K562 (cell line): ENCODE measurements around the gene DSCAM. TPM values are rescaled to one million over a fixed set of nuclear protein-coding genes. Genes with fewer than 3 reads are reported as not detected.

ENCODE experiments used
- ATAC-seq: fragments of 200-7000 bp; cut with Tn5 transposase; 3 replicates; pipeline ENCODE4 v1.9.1; 2020; ENCODE audit warnings: moderate library complexity
- BruUV-seq: library from RNA; stranded (reverse); fragments of 400-500 nt; replicated peaks from 2 replicates; lab custom pipeline; 2021; lab: Mats Ljungman, UMichigan
- CTCF ChIA-PET: fragments of 300-600 bp; formaldehyde crosslinking; extraction: SDS; loops from one replicate; lab custom pipeline; 2021; ENCODE audit warnings: low intra/inter-chr PET ratio; lab: Yijun Ruan, JAX
- POLR2A ChIA-PET: fragments of 300-600, 350-650 bp; sonication (Branson Sonifier 250); formaldehyde crosslinking; extraction: SDS; loops from one replicate; lab custom pipeline; 2021; ENCODE audit warnings: antibody characterized with exemption, inconsistent platforms; lab: Yijun Ruan, JAX
- DNase-seq, 4 experiments: peaks; one replicate each; pipeline versions ENCODE4 v3.0.0 to v3.0.0-alpha.2; 2011 to 2018; ENCODE audit warnings: low spot score in 3 of 4, mixed read lengths in 3 of 4; ENCODE audit errors: extremely low read depth in 1 of 4
- FAIRE-seq: peaks from 2 replicates; lab custom pipeline; 2011; peaks lifted over from hg19 to GRCh38; lab: Jason Lieb, UNC
- H2AFZ ChIP-seq: 2 replicates; pipeline ENCODE4 v1.6.0; 2011; ENCODE audit warnings: low read depth, low read length, control low read depth, inconsistent platforms
- H3K27ac ChIP-seq: fragments of 200-600 bp; 3 replicates; pipeline ENCODE4 v1.8.0; 2011; ENCODE audit warnings: low read depth, mild to moderate bottlenecking, control low read depth, inconsistent platforms, low read length, moderate library complexity, mixed read lengths; ENCODE audit errors: extremely low read depth
- H3K27me3 ChIP-seq, 2 experiments: fragments of 300-600 bp in 1 of 2; 2 replicates in 1 of 2; 3 replicates in 1 of 2; pipeline versions ENCODE4 v1.6.0 to v1.8.0; 2011; ENCODE audit warnings: inconsistent platforms in 2 of 2, low read length in 2 of 2, mild to moderate bottlenecking in 1 of 2, mixed read lengths in 1 of 2, moderate library complexity in 1 of 2; ENCODE audit not compliant: control insufficient read depth in 2 of 2, insufficient read depth in 2 of 2
- H3K36me3 ChIP-seq: fragments of 300-600 bp; 3 replicates; pipeline ENCODE4 v1.8.0; 2011; ENCODE audit warnings: mild to moderate bottlenecking, low read length, inconsistent platforms; ENCODE audit not compliant: control insufficient read depth, insufficient read depth
- H3K4me1 ChIP-seq, 2 experiments: fragments of 200-600 bp in 1 of 2; replicated peaks in 1 of 2; 2 replicates in 1 of 2; 3 replicates in 1 of 2; pipeline versions ENCODE4 v1.5.1 to v1.8.0; 2011; ENCODE audit warnings: inconsistent platforms in 2 of 2, low read length in 2 of 2, mild to moderate bottlenecking in 1 of 2, mixed read lengths in 1 of 2, moderate library complexity in 1 of 2; ENCODE audit not compliant: control insufficient read depth in 2 of 2, insufficient read depth in 2 of 2
- H3K4me2 ChIP-seq: 2 replicates; pipeline ENCODE4 v1.6.1; 2011; ENCODE audit warnings: low read length, control low read depth, inconsistent platforms, mixed read lengths; ENCODE audit not compliant: insufficient read depth
- H3K4me3 ChIP-seq: fragments of 200-600 bp; sonication (generic), shearing (Covaris generic); 2 replicates; pipeline ENCODE4 v1.5.1; 2016; ENCODE audit warnings: control low read depth, inconsistent platforms
- H3K79me2 ChIP-seq: fragments of 200-600 bp; 3 replicates; pipeline ENCODE4 v1.8.0; 2011; ENCODE audit warnings: low read length, inconsistent platforms; ENCODE audit not compliant: control insufficient read depth, insufficient read depth
- H3K9ac ChIP-seq, 2 experiments: 2 replicates each; pipeline versions ENCODE4 v1.6.0 to v1.6.1; 2011; ENCODE audit warnings: low read depth in 2 of 2, low read length in 2 of 2, control low read depth in 1 of 2, inconsistent platforms in 1 of 2, mild to moderate bottlenecking in 1 of 2, mixed read lengths in 1 of 2; ENCODE audit not compliant: insufficient read depth in 1 of 2
- H3K9me1 ChIP-seq: one replicate; pipeline ENCODE4 v1.6.0; 2011; ENCODE audit warnings: inconsistent platforms, mild to moderate bottlenecking, low read length, moderate library complexity; ENCODE audit not compliant: control insufficient read depth, insufficient read depth
- H3K9me3 ChIP-seq: replicated peaks from 2 replicates; pipeline ENCODE4 v1.5.1; 2011; ENCODE audit warnings: low read depth, low read length, inconsistent platforms; ENCODE audit not compliant: control insufficient read depth, insufficient read depth
- H4K20me1 ChIP-seq: replicated peaks from 2 replicates; pipeline ENCODE4 v1.6.1; 2011; ENCODE audit warnings: low read length, inconsistent platforms, mixed read lengths; ENCODE audit not compliant: control insufficient read depth, insufficient read depth
- CTBP1 ChIP-seq: fragments of 450-650 bp; IDR thresholded peaks from 2 replicates; pipeline ENCODE4 v1.6.1; 2016; ENCODE audit warnings: borderline replicate concordance
- DNMT1 ChIP-seq: fragments of 450-650 bp; IDR thresholded peaks from 2 replicates; pipeline ENCODE4 v1.6.1; 2016; ENCODE audit warnings: antibody characterized with exemption, mild to moderate bottlenecking
- ERF ChIP-seq: fragments of 450-650 bp; formaldehyde crosslinking; IDR thresholded peaks from 2 replicates; pipeline ENCODE4 v1.4.0; 2020; ENCODE audit warnings: mild to moderate bottlenecking, mixed read lengths
- JUND ChIP-seq, 2 experiments: IDR thresholded peaks; 2 replicates in 1 of 2; 3 replicates in 1 of 2; pipeline ENCODE4 v1.6.1; 2011; ENCODE audit warnings: borderline replicate concordance in 2 of 2, low read depth in 2 of 2, low read length in 2 of 2, improper control_type of control experiment in 1 of 2, missing biosample characterization in 1 of 2, missing genetic modification characterization in 1 of 2, missing genetic modification reagents in 1 of 2
- PHB2 ChIP-seq: fragments of 450-650 bp; IDR thresholded peaks from 2 replicates; pipeline ENCODE4 v1.6.1; 2017; ENCODE audit warnings: low read depth
- PRPF4 ChIP-seq: fragments of 200-400 bp; formaldehyde crosslinking; IDR thresholded peaks from one replicate; pipeline ENCODE4 v1.6.1; 2017; ENCODE audit warnings: low read length, low read depth, mild to moderate bottlenecking; ENCODE audit not compliant: insufficient read depth, poor library complexity, severe bottlenecking
- SMAD4 ChIP-seq: fragments of 250-450 bp; sonication (Bioruptor Pico); conservative IDR thresholded peaks from 2 replicates; pipeline ENCODE4 v1.8.0; 2021; ENCODE audit warnings: inconsistent platforms, mild to moderate bottlenecking, moderate library complexity
- SNRNP70 ChIP-seq: fragments of 200-400 bp; formaldehyde crosslinking; optimal IDR thresholded peaks from 2 replicates; pipeline ENCODE3; 2017; ENCODE audit warnings: low read depth, low read length
- TAF9B ChIP-seq: fragments of 450-650 bp; IDR thresholded peaks from 2 replicates; pipeline ENCODE4 v1.6.1; 2018; ENCODE audit warnings: mild to moderate bottlenecking; ENCODE audit not compliant: partially characterized antibody
- TRIM28 ChIP-seq: fragments of 450-650 bp; IDR thresholded peaks from 2 replicates; pipeline ENCODE4 v1.6.1; 2017
- YBX1 ChIP-seq: fragments of 450-650 bp; IDR thresholded peaks from 2 replicates; pipeline ENCODE4 v1.7.1; 2016; ENCODE audit warnings: mild to moderate bottlenecking
- ZNF57 ChIP-seq: fragments of 450-650 bp; formaldehyde crosslinking; IDR thresholded peaks from 2 replicates; pipeline ENCODE4 v1.4.0; 2020; ENCODE audit warnings: mild to moderate bottlenecking, moderate library complexity
- WGBS: fragments of 100-300 bp; shearing (Covaris generic); methylation state at CpG from one replicate; pipeline ENCODE4 v1.1.6; 2016; ENCODE audit warnings: low coverage, mixed read lengths; ENCODE audit not compliant: insufficient coverage; ENCODE audit errors: missing lambda C conversion rate; 5-methylcytosine and 5-hydroxymethylcytosine counted together
- in situ Hi-C: fragments of 300-500 bp; cut with MboI; formaldehyde crosslinking; loops from 4 replicates; pipeline ENCODE4 v1.15.0; 2018; ENCODE audit warnings: inconsistent platforms, mixed read lengths
- intact Hi-C: fragments of 100-400 bp; cut with micrococcal nuclease; formaldehyde crosslinking; loops from 2 replicates; pipeline ENCODE4 v1.14.2; 2022
- polyA plus RNA-seq, 8 experiments: library from polyadenylated mRNA; depleted of rRNA in 4 of 8; stranded (reverse) in 5 of 8; unstranded in 3 of 8; fragments of >200 nt; fragmentation: Nextera tagmentation in 2 of 8; fragmentation: Illumina TruSeq in 1 of 8; extraction: Ambion mirVana in 2 of 8; extraction: Trizol in 1 of 8; gene quantifications; 2 replicates each; pipeline versions ENCODE4 v1.2.1 to v1.2.3, GENCODE V29; 2011 to 2014; ENCODE audit warnings: inconsistent platforms in 1 of 8, missing spikeins in 1 of 8
- total RNA-seq, 7 experiments: library from RNA; depleted of rRNA in 6 of 7; stranded (reverse); fragments of >200 nt in 6 of 7; fragmentation: Illumina TruSeq in 2 of 7; extraction: Trizol in 2 of 7; gene quantifications; 2 replicates each; pipeline versions ENCODE4 v1.2.1 to v1.2.3, GENCODE V29; 2011 to 2021; ENCODE audit warnings: low replicate concordance in 1 of 7
- TF ChIP-seq, protein P1 (sequence below): fragments of 450-650 bp; IDR thresholded peaks from 2 replicates; pipeline ENCODE4 v1.6.1; 2014; ENCODE audit warnings: low read depth, mild to moderate bottlenecking, moderate library complexity, borderline replicate concordance
- TF ChIP-seq, protein P2 (sequence below), 2 experiments: fragments of 450-650 bp; conservative IDR thresholded peaks; 2 replicates each; pipeline ENCODE4 v1.6.1; 2017; ENCODE audit warnings: mild to moderate bottlenecking in 2 of 2, moderate library complexity in 2 of 2

Gene DSCAM
- total and polyA plus RNA-seq, 9 of the 15 experiments (the other 6 are each of a cell fraction or from before 2014, with no cell fraction given): not detected

DNA sequence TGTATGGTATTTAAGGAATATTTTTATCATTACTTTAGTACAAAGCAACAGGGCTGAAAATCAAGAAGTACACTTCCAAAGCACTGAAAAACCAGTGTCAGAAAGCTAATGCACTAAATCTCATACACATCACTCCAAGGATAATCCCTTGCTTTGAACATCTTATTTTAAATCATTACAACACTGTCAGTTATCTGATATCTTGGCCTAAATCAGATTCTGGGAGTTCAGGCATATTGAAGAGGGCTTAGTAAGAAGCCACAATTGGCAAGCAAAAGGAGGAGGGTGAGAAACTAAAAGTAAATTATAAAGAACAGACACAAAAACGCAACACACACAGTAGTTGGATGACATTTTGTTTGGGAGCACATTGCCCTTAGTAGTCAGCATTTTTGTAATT, 531.3 kb downstream of the DSCAM start:
- Histone ChIP-seq H3K4me1 (no peaks in the 10 kb centered on the region), H3K9me1 (no peaks in the 10 kb centered on the region), H3K27me3 (no peaks in the 10 kb centered on the region)
- CTCF ChIA-PET: no interaction called here
- TF ChIP-seq DNMT1: no peak
- TF ChIP-seq PRPF4: no peak
- TF ChIP-seq CTBP1: no peak
- TF ChIP-seq SNRNP70: no peak
- no peak for TF ChIP-seq YBX1
- no peak for TF ChIP-seq TRIM28
- no peak for TF ChIP-seq JUND (IDR thresholded peaks at IDR 0.05; ENCODE audit: borderline replicate concordance, low read depth, low read length)
- no peak for TF ChIP-seq JUND (tag; IDR thresholded peaks at IDR 0.05; ENCODE audit: borderline replicate concordance, low read depth, low read length)
- no peak for TF ChIP-seq ERF (CRISPR knock-in tag)
- TF ChIP-seq SMAD4 (CRISPR knock-in tag): no peak
- no peak for TF ChIP-seq TAF9B
- TF ChIP-seq, protein P1, sequence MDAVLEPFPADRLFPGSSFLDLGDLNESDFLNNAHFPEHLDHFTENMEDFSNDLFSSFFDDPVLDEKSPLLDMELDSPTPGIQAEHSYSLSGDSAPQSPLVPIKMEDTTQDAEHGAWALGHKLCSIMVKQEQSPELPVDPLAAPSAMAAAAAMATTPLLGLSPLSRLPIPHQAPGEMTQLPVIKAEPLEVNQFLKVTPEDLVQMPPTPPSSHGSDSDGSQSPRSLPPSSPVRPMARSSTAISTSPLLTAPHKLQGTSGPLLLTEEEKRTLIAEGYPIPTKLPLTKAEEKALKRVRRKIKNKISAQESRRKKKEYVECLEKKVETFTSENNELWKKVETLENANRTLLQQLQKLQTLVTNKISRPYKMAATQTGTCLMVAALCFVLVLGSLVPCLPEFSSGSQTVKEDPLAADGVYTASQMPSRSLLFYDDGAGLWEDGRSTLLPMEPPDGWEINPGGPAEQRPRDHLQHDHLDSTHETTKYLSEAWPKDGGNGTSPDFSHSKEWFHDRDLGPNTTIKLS: no peak
- TF ChIP-seq, protein P2, sequence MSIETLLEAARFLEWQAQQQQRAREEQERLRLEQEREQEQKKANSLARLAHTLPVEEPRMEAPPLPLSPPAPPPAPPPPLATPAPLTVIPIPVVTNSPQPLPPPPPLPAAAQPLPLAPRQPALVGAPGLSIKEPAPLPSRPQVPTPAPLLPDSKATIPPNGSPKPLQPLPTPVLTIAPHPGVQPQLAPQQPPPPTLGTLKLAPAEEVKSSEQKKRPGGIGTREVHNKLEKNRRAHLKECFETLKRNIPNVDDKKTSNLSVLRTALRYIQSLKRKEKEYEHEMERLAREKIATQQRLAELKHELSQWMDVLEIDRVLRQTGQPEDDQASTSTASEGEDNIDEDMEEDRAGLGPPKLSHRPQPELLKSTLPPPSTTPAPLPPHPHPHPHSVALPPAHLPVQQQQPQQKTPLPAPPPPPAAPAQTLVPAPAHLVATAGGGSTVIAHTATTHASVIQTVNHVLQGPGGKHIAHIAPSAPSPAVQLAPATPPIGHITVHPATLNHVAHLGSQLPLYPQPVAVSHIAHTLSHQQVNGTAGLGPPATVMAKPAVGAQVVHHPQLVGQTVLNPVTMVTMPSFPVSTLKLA (conservative IDR thresholded peaks at IDR 0.05): no peak
- TF ChIP-seq PHB2: no peak
- no peak for TF ChIP-seq ZNF57 (CRISPR knock-in tag)
- TF ChIP-seq, all 486 proteins: peak for 0
- no TSS peak for BruUV-seq
- Histone ChIP-seq H2AFZ (no peak overlapping the region), H3K36me3 (no peaks in the 10 kb centered on the region), H3K27ac (no peak overlapping the region), H3K79me2 (no peaks in the 10 kb centered on the region), H3K9me3 (no peaks in the 10 kb centered on the region), H3K9ac (no peak overlapping the region), H4K20me1 (no peaks in the 10 kb centered on the region), H3K4me3 (no peak overlapping the region), H3K4me2 (no peak overlapping the region)
- DNase-seq (no peak), ATAC-seq (no peak), FAIRE-seq (no peak)
- intact Hi-C loops (no loop called here), in situ Hi-C loops (no loop called here)
- POLR2A ChIA-PET: no interaction called here
- 0% methylated on average over 1 of the region's 1 CpG for WGBS
